Measurements from ENCODE around the gene FGFR3. TPM values are rescaled to one million over a fixed set of nuclear protein-coding genes. Genes with fewer than 3 reads are reported as not detected.

FGFR3 gene
- total RNA-seq, 2 donors from 2014 or later, result 8.7 to 78.2 TPM

DNA sequence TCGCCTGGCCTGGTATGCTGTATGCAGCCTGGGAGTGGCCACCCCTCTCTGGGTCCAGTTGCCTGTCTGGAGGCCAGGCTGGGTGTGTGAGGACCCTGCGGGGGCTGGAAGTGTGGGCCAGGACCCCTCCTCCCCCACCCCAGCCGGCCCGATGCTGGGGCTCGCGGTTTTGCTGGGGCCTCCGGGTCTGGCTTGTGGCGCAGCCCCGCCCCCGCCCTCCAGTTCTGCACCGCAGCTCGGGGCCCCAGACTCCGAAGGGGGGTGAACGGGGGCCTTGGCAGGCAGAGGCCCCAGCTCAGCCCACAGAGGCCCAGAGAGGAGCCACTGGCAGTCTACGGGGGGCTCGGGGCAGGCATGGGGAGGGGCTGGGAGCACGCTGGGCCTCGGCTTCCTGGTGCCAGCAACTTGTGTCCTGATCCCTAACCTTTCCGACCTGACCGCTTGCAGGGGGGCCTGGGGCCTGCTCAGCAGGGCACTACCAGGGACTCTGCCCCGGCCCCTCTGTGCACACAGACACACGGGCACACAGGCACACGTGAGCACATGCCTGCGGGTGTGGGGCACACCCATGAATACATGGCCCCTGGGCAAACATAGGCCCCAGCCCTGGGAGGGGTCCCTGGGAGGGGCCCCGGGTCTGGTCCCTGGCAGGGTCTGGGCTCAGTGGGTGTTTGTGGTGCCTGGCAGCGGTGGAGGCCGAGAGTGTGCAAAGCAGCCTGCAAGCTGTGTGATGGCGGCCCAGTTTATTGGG is 21.4 kb upstream of the FGFR3 start:
- no peaks in the 10 kb centered on the region for H3K36me3 ChIP-seq
- no peaks in the 10 kb centered on the region for H3K9me3 ChIP-seq
- intact Hi-C loops (cut with DNase I), result no loop called here
- TF ChIP-seq, protein P1, sequence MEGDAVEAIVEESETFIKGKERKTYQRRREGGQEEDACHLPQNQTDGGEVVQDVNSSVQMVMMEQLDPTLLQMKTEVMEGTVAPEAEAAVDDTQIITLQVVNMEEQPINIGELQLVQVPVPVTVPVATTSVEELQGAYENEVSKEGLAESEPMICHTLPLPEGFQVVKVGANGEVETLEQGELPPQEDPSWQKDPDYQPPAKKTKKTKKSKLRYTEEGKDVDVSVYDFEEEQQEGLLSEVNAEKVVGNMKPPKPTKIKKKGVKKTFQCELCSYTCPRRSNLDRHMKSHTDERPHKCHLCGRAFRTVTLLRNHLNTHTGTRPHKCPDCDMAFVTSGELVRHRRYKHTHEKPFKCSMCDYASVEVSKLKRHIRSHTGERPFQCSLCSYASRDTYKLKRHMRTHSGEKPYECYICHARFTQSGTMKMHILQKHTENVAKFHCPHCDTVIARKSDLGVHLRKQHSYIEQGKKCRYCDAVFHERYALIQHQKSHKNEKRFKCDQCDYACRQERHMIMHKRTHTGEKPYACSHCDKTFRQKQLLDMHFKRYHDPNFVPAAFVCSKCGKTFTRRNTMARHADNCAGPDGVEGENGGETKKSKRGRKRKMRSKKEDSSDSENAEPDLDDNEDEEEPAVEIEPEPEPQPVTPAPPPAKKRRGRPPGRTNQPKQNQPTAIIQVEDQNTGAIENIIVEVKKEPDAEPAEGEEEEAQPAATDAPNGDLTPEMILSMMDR (IDR thresholded peaks at IDR 0.05), result no peak
- no peak for TF ChIP-seq POLR2A (IDR thresholded peaks at IDR 0.05)
- no peak for TF ChIP-seq POLR2AphosphoS5 (IDR thresholded peaks at IDR 0.05)
- no peak overlapping the region for H3K27ac ChIP-seq
- peaks cover 2% of the 10 kb centered on the region for H3K4me1 ChIP-seq (replicated peaks)
- no peak for DNase-seq (ENCODE audit: low spot score)
- H3K27me3 ChIP-seq (replicated peaks; ENCODE audit: insufficient read depth), result peaks cover 4% of the 10 kb centered on the region
- WGBS, result 52% methylated on average over 27 of the region's 28 CpGs
- H3K4me3 ChIP-seq, result no peak overlapping the region

DNA sequence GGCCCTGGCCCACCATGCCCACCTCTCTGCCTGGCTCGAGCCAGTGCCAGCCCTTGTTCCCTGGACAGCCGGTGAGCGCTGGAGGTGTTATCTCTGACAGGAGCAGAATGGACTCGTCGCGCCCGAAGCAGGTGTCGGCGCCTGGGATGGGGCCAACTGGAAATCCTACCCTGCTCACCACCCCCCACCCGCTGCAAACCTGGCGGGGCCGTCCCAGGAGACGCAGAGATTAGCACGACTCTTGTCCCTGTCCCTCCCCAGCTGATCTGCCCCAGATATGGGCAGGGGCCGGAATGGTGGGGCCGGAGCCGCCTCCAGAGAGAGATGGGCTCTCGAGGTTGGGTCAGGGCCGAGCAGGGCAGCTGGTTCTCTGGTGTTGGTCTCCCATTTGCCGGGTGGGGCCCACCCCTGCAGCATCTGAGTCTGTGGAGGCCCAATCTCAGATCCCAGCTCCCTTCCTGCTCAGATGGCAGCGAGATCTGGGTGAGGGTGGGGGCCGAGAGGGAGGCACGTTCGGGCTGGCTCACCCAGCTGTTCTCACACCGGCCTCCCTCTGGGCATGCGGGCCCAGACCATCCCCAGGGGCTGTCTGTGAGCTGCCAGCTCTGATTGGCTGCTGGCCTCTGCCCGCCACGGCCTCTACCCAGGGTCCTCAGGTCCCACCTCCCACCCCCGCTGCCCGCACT is 20.1 kb upstream of the FGFR3 start:
- Histone ChIP-seq H3K9me3 (no peaks in the 10 kb centered on the region), H3K27me3 (replicated peaks; ENCODE audit: insufficient read depth) (peaks cover 4% of the 10 kb centered on the region), H3K4me1 (replicated peaks) (no peaks in the 10 kb centered on the region), H3K27ac (no peak overlapping the region), H3K36me3 (no peaks in the 10 kb centered on the region), H3K4me3 (no peak overlapping the region)
- WGBS, result 45% methylated on average over 25 of the region's 30 CpGs
- intact Hi-C loops (cut with DNase I), result no loop called here
- DNase-seq (ENCODE audit: low spot score), result no peak
- no peak for TF ChIP-seq POLR2A (IDR thresholded peaks at IDR 0.05)
- TF ChIP-seq POLR2AphosphoS5 (IDR thresholded peaks at IDR 0.05), result no peak
- TF ChIP-seq, protein P1 (IDR thresholded peaks at IDR 0.05), result no peak

- Histone ChIP-seq H3K4me1 (replicated peaks) (no peaks in the 10 kb centered on the region), H3K9me3 (no peaks in the 10 kb centered on the region), H3K27me3 (replicated peaks; ENCODE audit: insufficient read depth) (peaks cover 4% of the 10 kb centered on the region), H3K36me3 (no peaks in the 10 kb centered on the region), H3K27ac (no peak overlapping the region), H3K4me3 (no peak overlapping the region)
- WGBS, result 92% methylated on average over 9 of the region's 10 CpGs
- intact Hi-C loops (cut with DNase I), result no loop called here
- no peak for TF ChIP-seq POLR2AphosphoS5 (IDR thresholded peaks at IDR 0.05)
- TF ChIP-seq POLR2A (IDR thresholded peaks at IDR 0.05), result no peak
- TF ChIP-seq, protein P1 (IDR thresholded peaks at IDR 0.05), result no peak
- no peak for DNase-seq (ENCODE audit: low spot score)
Observed at GRCh38 chr4:1773754-1774153, 19.3 kb upstream of the FGFR3 start.

GRCh38 chr4:1775731-1776500 is 17.2 kb upstream of the FGFR3 start:
- Histone ChIP-seq H3K36me3 (no peaks in the 10 kb centered on the region), H3K4me1 (replicated peaks) (no peaks in the 10 kb centered on the region), H3K27ac (no peak overlapping the region), H3K27me3 (replicated peaks; ENCODE audit: insufficient read depth) (no peaks in the 10 kb centered on the region), H3K4me3 (no peak overlapping the region), H3K9me3 (no peaks in the 10 kb centered on the region)
- intact Hi-C loops (cut with DNase I), result no loop called here
- WGBS, result 77% methylated on average over 19 of the region's 23 CpGs
- TF ChIP-seq POLR2AphosphoS5 (IDR thresholded peaks at IDR 0.05) (no peak), POLR2A (IDR thresholded peaks at IDR 0.05) (no peak)
- TF ChIP-seq, protein P1 (IDR thresholded peaks at IDR 0.05), result no peak
- no peak for DNase-seq (ENCODE audit: low spot score)
